ENCODE results near the gene PCBP3.
"Not testable (repeated sequence)": the region's sequence is repeated elsewhere in the genome, so short reads cannot be mapped to it uniquely, and the experiment has no call there.

The PCBP3 gene

GRCh38 chr21:45894906-45895777 is 251.6 kb downstream of the PCBP3 start:
- DNase-seq (ENCODE audit: low read depth), result no peak

GRCh38 chr21:45895778-45896370 is 252.3 kb downstream of the PCBP3 start:
- no peak for DNase-seq (ENCODE audit: low read depth)

- DNase-seq (ENCODE audit: low read depth), result not testable (repeated sequence)
These were observed 252.9 kb downstream of the PCBP3 start for GRCh38 chr21:45896431-45896830.

GRCh38 chr21:45897191-45898027 is 253.9 kb downstream of the PCBP3 start:
- no peak for DNase-seq (ENCODE audit: low read depth)

- DNase-seq (ENCODE audit: low read depth), result no peak
These were observed 254.5 kb downstream of the PCBP3 start for GRCh38 chr21:45898028-45898350.

GRCh38 chr21:45898781-45899180 is 255.3 kb downstream of the PCBP3 start:
- no peak for DNase-seq (ENCODE audit: low read depth)

GRCh38 chr21:45899317-45900033 is 255.9 kb downstream of the PCBP3 start:
- DNase-seq (ENCODE audit: low read depth), result no peak

GRCh38 chr21:45900034-45900868 is 256.7 kb downstream of the PCBP3 start:
- no peak for DNase-seq (ENCODE audit: low read depth)

GRCh38 chr21:45901061-45901690 is 257.7 kb downstream of the PCBP3 start:
- no peak for DNase-seq (ENCODE audit: low read depth)

- no peak for DNase-seq (ENCODE audit: low read depth)
These were observed 258.9 kb downstream of the PCBP3 start for GRCh38 chr21:45902292-45902995.

GRCh38 chr21:45905196-45905595 is 261.7 kb downstream of the PCBP3 start:
- DNase-seq (ENCODE audit: low read depth), result no peak

GRCh38 chr21:45906196-45906805 is 262.8 kb downstream of the PCBP3 start:
- DNase-seq (ENCODE audit: low read depth), result no peak

GRCh38 chr21:45906859-45907258 is 263.3 kb downstream of the PCBP3 start:
- no peak for DNase-seq (ENCODE audit: low read depth)

- no peak for DNase-seq (ENCODE audit: low read depth)
These were observed 265.2 kb downstream of the PCBP3 start for GRCh38 chr21:45908536-45909237.

- no peak for DNase-seq (ENCODE audit: low read depth)
These were observed 265.9 kb downstream of the PCBP3 start for GRCh38 chr21:45909238-45909988.

- no peak for DNase-seq (ENCODE audit: low read depth)
These were observed 266.6 kb downstream of the PCBP3 start for GRCh38 chr21:45910155-45910547.

- DNase-seq (ENCODE audit: low read depth), result no peak
These were observed 267.2 kb downstream of the PCBP3 start for GRCh38 chr21:45910548-45911221.
